HEK293T (cell line): Measurements from ENCODE around the gene RNF217.

Experiments used
- ARNT ChIP-seq: fragments of 450-650 bp; IDR thresholded peaks from 2 replicates; pipeline ENCODE4 v1.6.1; 2017; ENCODE audit warnings: mild to moderate bottlenecking
- ELF4 ChIP-seq: fragments of 450-650 bp; IDR thresholded peaks from 2 replicates; pipeline ENCODE4 v1.6.1; 2017; ENCODE audit warnings: antibody characterized with exemption
- FOXA1 ChIP-seq: fragments of 450-650 bp; IDR thresholded peaks from 2 replicates; pipeline ENCODE4 v1.6.1; 2016; ENCODE audit warnings: mild to moderate bottlenecking
- FOXM1 ChIP-seq: fragments of 450-650 bp; IDR thresholded peaks from 2 replicates; pipeline ENCODE4 v1.6.1; 2017; ENCODE audit warnings: mild to moderate bottlenecking, borderline replicate concordance
- LEF1 ChIP-seq: fragments of 450-650 bp; IDR thresholded peaks from 2 replicates; pipeline ENCODE4 v1.6.1; 2017; ENCODE audit warnings: mild to moderate bottlenecking, borderline replicate concordance
- PKNOX1 ChIP-seq: fragments of 450-650 bp; IDR thresholded peaks from 2 replicates; pipeline ENCODE4 v1.6.1; 2016
- SP1 ChIP-seq: fragments of 450-650 bp; IDR thresholded peaks from 2 replicates; pipeline ENCODE4 v1.6.1; 2017
- SUZ12 ChIP-seq: fragments of 450-650 bp; IDR thresholded peaks from 2 replicates; pipeline ENCODE4 v1.6.1; 2016; ENCODE audit warnings: mild to moderate bottlenecking
- TARDBP ChIP-seq: fragments of 450-650 bp; IDR thresholded peaks from 2 replicates; pipeline ENCODE4 v1.6.1; 2016

GRCh38 chr6:125020385-125020784, 58.1 kb downstream of the RNF217 start:
- TF ChIP-seq SUZ12: no peak
- TF ChIP-seq FOXM1: no peak
- no peak for TF ChIP-seq TARDBP
- no peak for TF ChIP-seq ELF4
- TF ChIP-seq LEF1: no peak
- no peak for TF ChIP-seq ARNT
- no peak for TF ChIP-seq SP1
- TF ChIP-seq FOXA1: no peak
- TF ChIP-seq PKNOX1: no peak
